NCI-H510A treated with DMSO at 0.1 percent for 48 hours (cell line): ENCODE data around the gene VPS8.

ENCODE experiments used
- DNase-seq: peaks from one replicate; lab custom pipeline; 2025; lab: John Stamatoyannopoulos, UW

VPS8 gene

DNA sequence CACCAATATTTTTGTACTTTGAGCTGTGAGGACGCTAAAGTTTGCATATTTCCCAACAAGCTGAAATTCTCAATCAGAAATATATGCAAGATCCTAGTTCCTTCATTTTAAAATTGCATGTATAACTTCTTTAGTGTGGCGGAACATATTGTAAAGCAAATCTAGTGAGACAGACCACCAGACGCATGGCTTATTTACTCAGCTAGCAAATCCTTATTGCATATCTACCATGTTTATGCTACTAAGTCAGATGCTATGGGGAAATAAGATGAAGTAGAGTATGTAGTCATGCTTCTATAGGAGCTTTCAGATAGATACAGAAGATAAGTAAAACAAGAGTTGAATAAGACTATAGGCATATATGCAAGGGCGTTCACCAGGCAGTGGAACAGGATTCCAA lies 278.8 kb downstream of the VPS8 start:
- no peak for DNase-seq

GRCh38 chr3:185093116-185093515 lies 281.1 kb downstream of the VPS8 start:
- DNase-seq = no peak

GRCh38 chr3:185094697-185095096 lies 282.7 kb downstream of the VPS8 start:
- DNase-seq = no peak
